Activated T-cell treated with anti-CD3 and anti-CD28 coated beads, Interleukin-2, amount 50 U/mL, for 72 hours (primary cell): ENCODE data around the gene HCFC1. TPM values are rescaled to one million over a fixed set of nuclear protein-coding genes. Genes with fewer than 3 reads are reported as not detected.

Experiments used
- ATAC-seq, 2 donors: fragments of 150-1000 bp; cut with Tn5 transposase; replicated peaks in 1 of 2; 2 replicates each; pipeline ENCODE4 v1.10.0; 2021; ENCODE audit warnings: moderate library complexity in 2 of 2, mild to moderate bottlenecking in 1 of 2
- DNase-seq, 2 donors: peaks; one replicate each; pipeline ENCODE4 v3.0.0; 2021 to 2022; ENCODE audit warnings: mixed read lengths in 1 of 2
- H3K27ac Mint-ChIP-seq: one replicate; pipeline ENCODE4 v1.8.0; 2022; ENCODE audit warnings: mild to moderate bottlenecking, moderate library complexity, mixed read lengths
- H3K27me3 Mint-ChIP-seq: one replicate; pipeline ENCODE4 v1.8.0; 2022; ENCODE audit warnings: low read depth, mixed read lengths
- H3K36me3 Mint-ChIP-seq, 2 donors: one replicate each; pipeline ENCODE4 v1.8.0; 2022; ENCODE audit warnings: mixed read lengths in 2 of 2, mild to moderate bottlenecking in 1 of 2; ENCODE audit not compliant: insufficient read depth in 2 of 2
- H3K4me1 Mint-ChIP-seq: one replicate; pipeline ENCODE4 v1.8.0; 2022; ENCODE audit warnings: low read depth, mixed read lengths
- H3K4me3 Mint-ChIP-seq, 2 donors: one replicate each; pipeline ENCODE4 v1.8.0; 2022; ENCODE audit warnings: mild to moderate bottlenecking in 2 of 2, mixed read lengths in 2 of 2, moderate library complexity in 2 of 2
- H3K9me3 Mint-ChIP-seq, 2 donors: one replicate each; pipeline ENCODE4 v1.8.0; 2022; ENCODE audit warnings: mixed read lengths in 2 of 2
- total RNA-seq, 2 donors: library from RNA; stranded (reverse); gene quantifications; one replicate each; pipeline ENCODE4 v1.2.3, GENCODE V29; 2022

The HCFC1 gene
- total RNA-seq, result 10 to 100 TPM; 59.3 to 65.8 TPM

DNA sequence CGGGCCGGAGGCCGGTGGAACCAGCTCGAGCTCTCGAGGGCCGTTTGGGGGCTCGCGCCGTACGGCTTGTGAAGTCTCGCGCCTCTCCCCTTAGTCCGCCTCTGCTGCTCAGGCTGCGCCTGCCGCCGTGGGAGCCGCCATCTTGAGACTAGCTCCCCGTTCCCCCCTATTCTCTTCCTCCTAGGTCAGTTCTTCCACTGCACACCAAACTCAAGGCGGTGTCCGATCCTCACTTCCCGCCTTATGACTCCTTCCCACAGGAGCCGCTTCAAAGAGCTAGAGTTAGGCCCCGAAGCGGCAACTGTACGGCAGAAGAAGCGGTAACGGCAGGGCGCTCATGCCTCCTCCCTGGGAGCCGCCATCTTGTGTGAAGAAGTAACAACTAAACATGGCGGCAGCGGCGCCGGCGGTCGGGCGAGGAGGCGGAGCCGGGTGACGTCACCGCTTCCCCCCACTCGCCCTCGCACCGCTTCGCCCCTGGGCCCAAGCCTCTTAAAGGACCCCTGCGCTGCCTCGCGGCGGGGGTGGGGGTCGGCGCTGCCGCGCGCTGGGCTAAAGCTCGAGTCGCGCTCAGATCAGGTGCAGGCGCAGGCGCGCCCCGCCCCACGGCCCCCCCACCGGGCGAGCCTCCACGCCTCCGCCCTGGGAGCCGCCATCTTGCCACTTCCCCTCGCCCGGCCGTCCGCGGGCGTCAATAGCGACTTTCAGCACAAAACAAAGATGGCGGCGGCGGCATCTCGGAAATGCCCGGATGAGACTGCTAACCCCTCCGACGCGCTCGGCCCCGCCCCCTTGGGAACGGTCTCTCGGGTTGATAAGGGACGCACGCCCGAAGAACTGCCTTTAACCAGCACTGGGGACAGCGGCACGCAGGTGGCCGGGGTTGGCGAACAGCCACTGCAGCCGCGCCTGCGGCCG is at the start of gene HCFC1:
TSS of gene HCFC1 (minus strand) at position 369 of the 918 bp plus-strand sequence. CDS start 978 bp downstream, outside the sequence.
- peak; percentile 89 to 95 for DNase-seq
- peaks cover 7% of the 10 kb centered on the region for H3K27me3 Mint-ChIP-seq
- peaks cover 5 to 8% of the 10 kb centered on the region in 2 donors for H3K36me3 Mint-ChIP-seq
- H3K4me1 Mint-ChIP-seq, result peaks cover 40% of the 10 kb centered on the region
- ATAC-seq, result peak; percentile 42 to 44
- peak within 1 kb of the TSS; percentile 100 for H3K4me3 Mint-ChIP-seq
- H3K27ac Mint-ChIP-seq, result peak within 1 kb of the TSS; percentile 100
- H3K9me3 Mint-ChIP-seq, result no peaks in the 10 kb centered on the region

DNA sequence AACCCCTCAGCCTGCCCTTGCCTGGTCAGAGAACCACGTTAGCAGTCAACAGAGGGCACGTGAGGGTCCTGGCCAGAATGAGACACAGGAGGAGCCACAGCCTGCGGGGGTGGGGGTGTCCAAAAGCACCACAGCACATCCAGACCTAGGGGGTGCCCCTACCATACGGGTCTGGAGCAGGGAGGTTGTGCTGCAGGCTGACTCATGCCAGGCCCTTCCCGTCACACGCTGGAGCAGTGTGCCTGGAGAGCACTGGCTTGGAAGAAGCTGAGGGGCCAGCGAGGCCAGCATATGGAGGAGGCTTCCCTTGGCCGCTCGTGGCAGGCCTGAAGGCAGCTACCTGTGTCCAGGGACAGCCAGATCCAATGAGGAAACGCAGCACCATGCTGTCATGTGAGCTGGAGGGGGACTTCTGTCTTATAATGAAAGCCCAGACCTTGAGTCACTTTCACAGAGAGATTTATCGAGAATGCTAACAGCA is 49.6 kb upstream of the HCFC1 start:
- no peaks in the 10 kb centered on the region for H3K9me3 Mint-ChIP-seq
- peak overlapping the region; percentile 68 for H3K27ac Mint-ChIP-seq
- peaks cover 0 to 3% of the 10 kb centered on the region in 2 donors for H3K36me3 Mint-ChIP-seq
- DNase-seq, result peak in 1 of 2 donors; percentile 35
- peaks cover 11% of the 10 kb centered on the region for H3K4me1 Mint-ChIP-seq
- ATAC-seq, result peak; percentile 26 to 32
- no peaks in the 10 kb centered on the region for H3K27me3 Mint-ChIP-seq
- H3K4me3 Mint-ChIP-seq, result peak overlapping the region; percentile 83 to 97

DNA sequence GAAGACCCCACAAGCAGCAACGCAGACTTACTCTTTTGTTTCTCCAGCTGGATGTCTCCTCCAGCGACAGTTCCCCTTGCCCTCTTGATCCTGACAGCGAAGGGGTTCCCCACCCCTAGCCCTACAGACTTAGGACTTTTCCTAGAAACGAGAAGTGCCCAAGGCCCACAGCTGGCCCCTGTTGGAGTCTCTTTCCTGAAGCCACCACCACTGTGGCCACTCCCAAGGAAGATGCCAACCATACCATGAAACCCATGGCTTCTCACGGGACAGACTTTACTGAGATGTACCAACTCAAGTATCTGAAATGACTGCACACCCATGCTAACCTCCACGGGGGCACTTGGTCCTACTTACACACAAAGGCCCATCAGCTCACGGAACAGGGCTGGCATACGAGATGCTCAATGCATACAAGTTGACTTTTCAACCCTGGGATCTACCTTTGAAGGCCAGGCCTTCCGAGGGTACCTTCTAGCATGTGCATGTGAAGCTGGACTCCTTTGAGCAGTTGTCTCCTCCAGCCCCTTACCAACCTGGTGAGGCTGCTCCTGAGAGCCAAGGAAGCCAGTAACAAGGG is 49.0 kb upstream of the HCFC1 start:
- DNase-seq (no peak), ATAC-seq (peak; percentile 0 to 18)
- H3K36me3 Mint-ChIP-seq, result peaks cover 0 to 3% of the 10 kb centered on the region in 2 donors
- peak overlapping the region; percentile 97 for H3K27ac Mint-ChIP-seq
- H3K27me3 Mint-ChIP-seq, result peaks cover 5% of the 10 kb centered on the region
- H3K4me1 Mint-ChIP-seq, result peaks cover 16% of the 10 kb centered on the region
- H3K4me3 Mint-ChIP-seq, result peak overlapping the region; percentile 83 to 97
- no peaks in the 10 kb centered on the region for H3K9me3 Mint-ChIP-seq

DNA sequence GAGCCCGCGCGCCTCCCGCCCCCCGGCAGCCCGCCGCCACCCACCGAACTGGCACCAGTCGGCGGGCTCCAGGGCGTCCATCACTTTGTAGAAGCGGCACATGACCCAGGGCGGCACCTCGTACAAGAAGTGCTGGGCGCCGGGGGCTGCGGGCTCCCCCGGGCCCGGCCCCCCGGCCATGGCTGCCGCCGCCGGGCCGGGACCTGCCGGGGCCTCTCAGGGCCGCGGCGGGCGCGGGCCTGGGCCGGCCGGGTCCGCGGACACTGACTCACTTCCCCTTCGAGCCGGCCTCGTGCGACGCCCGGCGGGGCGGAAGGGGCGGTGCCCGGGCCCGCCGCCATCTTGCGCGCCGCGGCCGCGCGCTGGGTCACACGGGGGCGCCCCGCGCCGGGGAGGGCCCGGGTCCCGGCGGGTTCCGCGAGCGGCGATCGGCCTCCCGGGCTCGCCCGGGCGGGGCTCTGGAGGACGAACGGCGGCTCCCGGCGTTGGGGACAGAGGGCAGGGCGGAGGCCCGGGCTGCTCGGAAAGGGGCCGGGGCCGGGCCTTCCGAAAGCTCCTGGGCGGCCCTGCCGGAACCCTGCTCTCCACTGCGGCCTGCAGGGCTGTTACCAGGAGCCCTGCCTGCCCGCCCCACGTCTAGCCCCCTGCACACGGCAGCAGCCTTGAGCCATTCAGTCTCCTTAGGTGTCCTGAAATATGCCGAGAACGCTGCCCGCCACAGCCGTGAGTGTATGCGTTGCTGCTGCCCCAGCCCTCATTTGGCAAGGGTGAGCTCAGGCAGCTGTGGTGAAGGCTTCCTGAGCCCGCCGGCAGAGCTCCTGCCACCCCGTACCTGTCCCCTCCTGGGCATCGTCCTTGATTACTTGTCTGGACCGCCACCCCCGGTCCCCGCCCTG is 48.3 kb upstream of the HCFC1 start, which contains the start of gene IRAK1:
TSS of gene IRAK1 (minus strand) at position 270 of the 896 bp plus-strand sequence. CDS start at position 180, 90 bp downstream.
- peak within 1 kb of the TSS; percentile 97 for H3K27ac Mint-ChIP-seq
- ATAC-seq (peak; percentile 82 to 87), DNase-seq (peak; percentile 63 to 76)
- H3K4me3 Mint-ChIP-seq, result peak within 1 kb of the TSS; percentile 85 to 97
- H3K36me3 Mint-ChIP-seq, result peaks cover 0 to 6% of the 10 kb centered on the region in 2 donors
- no peaks in the 10 kb centered on the region for H3K9me3 Mint-ChIP-seq
- H3K27me3 Mint-ChIP-seq, result peaks cover 5% of the 10 kb centered on the region
- peaks cover 20% of the 10 kb centered on the region for H3K4me1 Mint-ChIP-seq

DNA sequence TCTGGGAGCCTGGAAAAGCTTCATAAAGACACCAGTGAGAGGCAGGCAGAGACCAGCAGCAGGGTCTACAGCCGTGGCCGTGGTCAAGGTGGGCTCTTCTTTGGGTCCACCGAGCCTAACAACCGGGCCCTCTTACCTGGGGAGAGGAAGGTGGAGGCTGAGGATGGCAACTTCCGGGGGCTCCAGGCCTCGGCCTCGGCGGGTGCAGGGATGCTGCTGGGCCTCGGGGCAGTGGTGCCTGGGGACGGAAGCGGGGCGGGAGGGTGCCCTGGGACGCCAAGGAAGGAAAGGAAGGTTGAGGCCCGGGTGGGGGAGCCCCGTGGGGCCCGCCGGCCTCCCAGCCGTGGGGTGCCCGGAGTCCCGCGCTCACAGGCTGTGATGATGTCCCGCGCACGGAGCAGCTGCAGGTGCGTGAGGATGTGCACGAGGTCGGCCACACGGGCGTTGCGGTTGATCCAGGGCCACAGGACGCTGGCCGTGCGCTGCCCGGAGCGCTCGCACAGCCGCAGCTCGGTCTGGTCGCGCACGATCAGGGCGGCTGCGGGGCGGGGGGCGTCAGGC is 47.5 kb upstream of the HCFC1 start:
- ATAC-seq (peak; percentile 2 to 12), DNase-seq (peak; percentile 31 to 38)
- H3K4me1 Mint-ChIP-seq, result peaks cover 26% of the 10 kb centered on the region
- peak overlapping the region; percentile 85 to 90 for H3K4me3 Mint-ChIP-seq
- peak overlapping the region; percentile 96 for H3K27ac Mint-ChIP-seq
- peaks cover 5% of the 10 kb centered on the region for H3K27me3 Mint-ChIP-seq
- no peaks in the 10 kb centered on the region for H3K9me3 Mint-ChIP-seq
- H3K36me3 Mint-ChIP-seq, result peaks cover 0 to 7% of the 10 kb centered on the region in 2 donors

DNA sequence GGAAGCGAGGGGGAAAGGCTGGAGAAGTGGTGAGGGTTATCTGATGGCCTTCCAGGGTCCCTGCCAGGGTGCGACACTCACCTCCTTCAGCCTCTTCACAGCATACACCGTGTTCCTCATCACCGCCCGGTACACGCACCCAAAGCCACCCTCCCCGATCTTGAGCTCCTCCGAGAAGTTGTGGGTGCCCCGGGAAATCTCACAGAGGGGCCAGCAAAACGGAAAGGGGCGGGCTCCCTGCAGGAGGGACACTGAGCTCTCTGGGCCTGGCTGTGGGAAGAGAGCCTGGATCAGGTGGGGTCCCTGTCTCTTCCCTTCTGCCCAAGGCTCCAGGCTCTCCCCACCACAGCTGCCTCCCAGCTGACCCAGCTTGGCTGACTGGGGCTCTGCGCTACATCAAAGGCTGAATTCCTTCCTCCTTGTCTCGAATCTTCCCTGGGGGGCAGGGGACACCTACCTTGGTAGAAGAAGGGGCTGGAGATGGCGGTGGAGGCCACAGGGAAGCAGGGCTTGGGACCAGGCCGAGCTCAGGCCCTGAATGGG is 47.0 kb upstream of the HCFC1 start:
- H3K36me3 Mint-ChIP-seq, result peaks cover 0 to 7% of the 10 kb centered on the region in 2 donors
- H3K4me3 Mint-ChIP-seq, result peak overlapping the region; percentile 85 to 90
- ATAC-seq, result no peak

DNA sequence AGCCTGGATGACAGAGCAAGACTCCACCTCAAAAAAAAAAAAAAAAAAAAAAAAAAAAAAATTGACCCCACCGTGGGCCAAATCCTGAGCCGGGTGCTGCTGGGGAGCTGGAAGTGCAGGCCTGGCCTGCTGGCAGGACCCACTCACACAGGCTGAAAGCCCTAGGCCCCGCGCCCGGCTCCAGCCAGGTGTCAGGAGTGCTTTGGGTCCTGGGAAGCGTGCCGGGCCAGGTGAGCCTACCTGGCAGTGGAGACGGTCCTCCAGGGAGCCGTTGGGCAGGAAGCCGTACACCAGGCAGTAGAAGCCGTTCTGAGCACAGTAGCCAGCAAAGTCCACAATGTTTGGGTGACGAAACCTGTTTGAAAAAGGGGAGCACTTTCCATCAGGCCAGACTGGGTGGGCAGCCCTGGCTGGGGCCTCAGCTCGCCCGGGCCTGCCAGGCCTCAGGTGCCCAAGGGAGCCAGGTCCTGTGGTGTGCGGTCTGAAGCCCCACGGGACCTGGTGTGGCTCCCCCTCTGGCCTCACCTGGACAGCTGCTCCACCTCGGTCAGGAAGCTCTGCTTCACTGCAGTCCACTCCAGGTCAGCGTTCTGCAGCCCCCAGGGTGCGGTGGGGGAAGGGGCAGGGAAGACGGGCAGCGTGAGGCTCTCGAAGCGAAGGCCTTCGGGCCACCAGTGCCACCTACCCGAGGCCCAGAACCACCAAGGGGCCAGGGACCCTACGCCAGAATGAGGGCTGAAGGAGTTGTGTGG is 46.3 kb upstream of the HCFC1 start:
- no peak for ATAC-seq
- H3K36me3 Mint-ChIP-seq, result peaks cover 0 to 7% of the 10 kb centered on the region in 2 donors
- H3K27me3 Mint-ChIP-seq, result peaks cover 5% of the 10 kb centered on the region
- DNase-seq, result no peak
- peaks cover 26% of the 10 kb centered on the region for H3K4me1 Mint-ChIP-seq
- peak overlapping the region; percentile 85 to 90 for H3K4me3 Mint-ChIP-seq
- H3K9me3 Mint-ChIP-seq, result no peaks in the 10 kb centered on the region
- peak overlapping the region; percentile 96 for H3K27ac Mint-ChIP-seq

More for the DNA sequence above, 47.0 kb upstream of the HCFC1 start:
- Mint-ChIP-seq H3K4me1 (peaks cover 26% of the 10 kb centered on the region), H3K27ac (peak overlapping the region; percentile 96), H3K9me3 (no peaks in the 10 kb centered on the region), H3K27me3 (peaks cover 5% of the 10 kb centered on the region)
- no peak for DNase-seq

DNA sequence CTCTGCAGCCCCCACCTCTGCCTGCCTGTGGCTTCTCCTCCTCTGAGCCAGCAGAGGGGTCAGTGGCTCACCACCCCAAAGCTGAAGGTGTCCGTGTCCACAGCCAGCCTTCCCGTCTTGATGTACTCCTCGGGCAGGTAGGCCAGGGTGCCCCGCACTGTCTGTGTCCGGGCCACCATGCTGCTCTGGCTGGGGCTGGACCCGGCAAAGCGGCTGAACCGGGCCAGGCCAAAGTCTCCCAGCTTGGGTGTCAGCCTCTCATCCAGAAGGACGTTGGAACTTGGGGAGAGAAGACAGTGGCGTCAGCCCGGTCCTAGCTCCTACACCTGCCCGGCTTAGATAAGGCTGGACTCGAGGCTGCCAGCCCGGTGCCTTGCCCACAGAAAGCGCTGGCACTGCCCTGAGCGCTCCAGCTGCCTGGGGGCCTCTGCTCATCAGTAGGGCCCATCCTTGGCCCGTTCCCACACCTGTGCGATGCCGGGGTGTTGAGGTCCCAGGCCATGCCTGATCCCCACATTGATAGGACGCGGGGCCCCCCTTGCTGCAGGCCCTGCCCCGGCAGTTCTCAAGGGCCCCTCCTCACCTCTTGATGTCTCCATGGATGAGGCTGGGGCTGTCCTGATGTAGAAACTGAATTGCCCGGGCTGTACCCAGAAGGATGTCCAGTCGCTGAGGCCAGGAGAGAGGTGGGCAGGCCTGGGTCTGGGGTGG is 44.9 kb upstream of the HCFC1 start:
- Mint-ChIP-seq H3K27ac (no peak overlapping the region), H3K9me3 (no peaks in the 10 kb centered on the region), H3K27me3 (peaks cover 5% of the 10 kb centered on the region), H3K4me3 (no peak overlapping the region), H3K36me3 (peaks cover 0 to 10% of the 10 kb centered on the region in 2 donors), H3K4me1 (peaks cover 26% of the 10 kb centered on the region)
- ATAC-seq (no peak), DNase-seq (no peak)

DNA sequence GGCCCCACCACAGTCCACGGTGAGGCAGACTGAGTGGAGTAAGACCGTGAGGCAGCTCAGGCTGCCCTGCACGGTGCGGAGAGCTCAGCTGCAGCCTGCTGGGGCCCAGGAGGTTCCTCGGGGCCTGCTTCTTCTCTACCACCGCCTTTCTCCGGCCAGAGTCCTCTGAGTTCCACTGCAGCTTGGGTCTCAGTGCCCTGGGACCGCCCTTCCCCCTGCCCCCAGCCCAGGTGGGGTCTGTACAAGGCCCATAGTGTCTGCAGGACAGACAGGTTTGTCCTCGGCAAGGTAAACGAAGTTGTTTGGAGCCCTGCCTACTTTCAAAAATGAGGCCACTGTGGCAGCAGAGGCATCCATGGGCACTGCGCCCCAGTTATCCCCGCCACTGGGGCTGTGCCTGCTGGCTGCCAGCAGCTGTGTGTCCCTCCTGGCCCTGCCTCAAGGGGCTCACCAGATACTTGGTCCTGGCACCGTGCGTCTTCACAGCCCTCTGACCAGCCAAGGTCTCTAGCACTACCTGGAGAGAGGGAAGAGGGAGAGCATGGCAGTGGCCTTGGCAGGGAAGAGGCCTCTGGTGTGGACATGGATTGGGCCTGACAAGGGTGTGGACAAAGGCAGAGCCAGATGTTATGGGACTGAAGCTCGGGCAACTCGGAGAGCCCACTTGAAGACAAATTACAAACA is 44.1 kb upstream of the HCFC1 start:
- Mint-ChIP-seq H3K4me1 (peaks cover 18% of the 10 kb centered on the region), H3K27me3 (peaks cover 5% of the 10 kb centered on the region), H3K9me3 (no peaks in the 10 kb centered on the region), H3K36me3 (peaks cover 0 to 11% of the 10 kb centered on the region in 2 donors), H3K4me3 (no peak overlapping the region), H3K27ac (no peak overlapping the region)
- DNase-seq (no peak), ATAC-seq (no peak)

DNA sequence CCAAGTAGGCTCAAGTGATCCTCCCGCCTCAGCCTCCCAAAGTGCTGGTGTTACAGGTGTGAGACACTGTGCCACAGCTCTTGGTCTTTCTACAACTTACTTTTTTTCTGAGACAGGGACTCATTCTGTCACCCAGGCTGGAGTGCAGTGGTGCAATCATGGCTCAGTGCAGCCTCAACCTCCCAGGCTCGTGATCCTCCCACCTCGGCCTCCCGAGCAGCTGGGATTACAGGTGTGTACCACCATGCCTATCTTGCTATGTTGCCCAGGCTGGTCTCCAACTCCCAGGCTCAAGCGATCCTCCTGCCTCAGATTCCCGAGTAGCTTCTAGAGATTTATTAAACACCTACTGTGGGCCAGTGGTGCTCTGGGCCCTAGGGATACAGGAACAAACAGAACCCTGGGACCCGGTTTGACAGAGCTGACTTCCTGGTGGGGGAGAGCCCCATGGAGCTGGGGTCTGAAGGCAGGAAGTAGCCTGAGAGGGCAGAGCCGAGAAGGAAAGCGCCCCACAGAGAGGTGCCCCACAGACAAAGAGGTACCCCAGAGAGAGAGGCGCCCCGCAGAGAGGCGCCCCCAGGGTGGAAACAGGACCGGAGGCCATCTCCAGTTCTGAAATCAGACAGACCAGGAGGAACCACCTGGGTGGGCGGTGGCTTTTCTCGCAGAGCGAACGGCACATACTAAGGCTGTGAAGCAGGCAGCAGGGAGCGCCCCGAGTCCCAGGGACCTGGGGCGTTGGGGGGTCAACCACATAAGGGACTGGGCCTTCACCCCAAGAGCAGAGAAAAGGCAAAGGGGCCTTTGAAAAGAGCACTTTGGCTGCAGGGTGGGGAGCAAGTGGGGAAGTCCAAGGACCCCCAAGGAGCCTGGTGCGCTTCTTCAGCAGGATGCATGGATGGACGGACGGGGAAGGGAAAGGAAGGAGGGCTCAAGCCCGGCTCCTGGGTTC is 43.1 kb upstream of the HCFC1 start:
- Mint-ChIP-seq H3K9me3 (no peaks in the 10 kb centered on the region), H3K27ac (no peak overlapping the region), H3K4me1 (peaks cover 15% of the 10 kb centered on the region), H3K36me3 (peaks cover 0 to 11% of the 10 kb centered on the region in 2 donors), H3K4me3 (peak overlapping the region in 1 of 2 donors; percentile 20), H3K27me3 (peaks cover 5% of the 10 kb centered on the region)
- ATAC-seq (no peak), DNase-seq (no peak)
